ENCODE data around the gene SUPV3L1. TPM values are rescaled to one million over a fixed set of nuclear protein-coding genes. Genes with fewer than 3 reads are reported as not detected.
"Not testable (repeated sequence)": the region's sequence is repeated elsewhere in the genome, so short reads cannot be mapped to it uniquely, and the experiment has no call there.

Gene SUPV3L1
- total and polyA plus RNA-seq, 9 donors: 22.3 to 30.2 (median 25.0) TPM

DNA sequence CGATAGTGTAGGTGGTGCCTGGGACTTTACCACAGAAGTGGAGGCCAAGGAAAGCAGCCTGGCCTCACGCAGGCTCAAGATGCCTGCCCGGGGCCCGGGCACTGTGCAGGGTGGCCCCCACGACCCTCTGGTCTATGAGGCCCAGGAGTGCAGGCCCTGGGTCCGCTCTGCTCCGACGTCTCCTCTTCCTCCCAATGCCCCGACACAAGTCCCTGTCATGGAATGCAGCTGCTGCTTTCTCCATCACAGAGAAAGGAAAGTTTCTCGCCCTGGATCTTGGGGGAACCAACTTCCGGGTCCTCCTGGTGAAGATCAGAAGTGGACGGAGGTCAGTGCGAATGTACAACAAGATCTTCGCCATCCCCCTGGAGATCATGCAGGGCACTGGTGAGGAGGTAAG is 70.0 kb downstream of the SUPV3L1 start:
- no peak for DNase-seq
- H3K4me3 ChIP-seq (ENCODE audit: low read length): no peak overlapping the region

DNA sequence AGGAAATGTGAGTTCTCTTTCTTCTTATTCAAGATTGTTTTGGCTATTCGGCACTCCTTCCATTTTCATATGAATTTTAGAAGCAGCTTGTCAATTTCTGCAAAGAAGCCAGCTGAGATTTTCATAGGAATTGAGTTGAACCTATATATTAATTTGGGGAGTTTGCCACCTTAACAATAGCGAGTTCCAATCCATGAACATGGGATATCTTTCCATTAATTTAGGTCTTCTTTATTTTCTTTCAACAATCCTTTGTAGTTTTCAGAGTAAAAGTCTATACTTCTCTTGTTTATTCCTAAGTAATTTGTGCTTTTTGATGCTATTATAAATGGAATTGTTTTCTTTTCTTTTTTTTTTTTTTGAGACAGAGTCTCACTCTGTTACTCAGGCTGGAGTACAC is 71.4 kb downstream of the SUPV3L1 start:
- not testable (repeated sequence) for H3K4me1 ChIP-seq (ENCODE audit: control insufficient read depth, insufficient read depth, low read length); H3K36me3 ChIP-seq (ENCODE audit: control insufficient read depth, insufficient read depth, low read length); H3K9me3 ChIP-seq (replicated peaks; ENCODE audit: control insufficient read depth, low read depth, low read length); DNase-seq; H3K27ac ChIP-seq (ENCODE audit: low read length); H3K27me3 ChIP-seq (ENCODE audit: control insufficient read depth, insufficient read depth, low read length); H3K4me3 ChIP-seq (ENCODE audit: low read length)
- WGBS (ENCODE audit: insufficient coverage): no CpG with 5 or more reads among the region's 2 CpGs

More for the DNA sequence above, 70.0 kb downstream of the SUPV3L1 start:
- Histone ChIP-seq H3K4me1 (ENCODE audit: control insufficient read depth, insufficient read depth, low read length) (no peaks in the 10 kb centered on the region), H3K27ac (ENCODE audit: low read length) (no peak overlapping the region), H3K9me3 (replicated peaks; ENCODE audit: control insufficient read depth, low read depth, low read length) (no peaks in the 10 kb centered on the region), H3K36me3 (ENCODE audit: control insufficient read depth, insufficient read depth, low read length) (no peaks in the 10 kb centered on the region), H3K27me3 (ENCODE audit: control insufficient read depth, insufficient read depth, low read length) (no peaks in the 10 kb centered on the region)
- 94% methylated on average over 10 of the region's 14 CpGs for WGBS (ENCODE audit: insufficient coverage)

DNA sequence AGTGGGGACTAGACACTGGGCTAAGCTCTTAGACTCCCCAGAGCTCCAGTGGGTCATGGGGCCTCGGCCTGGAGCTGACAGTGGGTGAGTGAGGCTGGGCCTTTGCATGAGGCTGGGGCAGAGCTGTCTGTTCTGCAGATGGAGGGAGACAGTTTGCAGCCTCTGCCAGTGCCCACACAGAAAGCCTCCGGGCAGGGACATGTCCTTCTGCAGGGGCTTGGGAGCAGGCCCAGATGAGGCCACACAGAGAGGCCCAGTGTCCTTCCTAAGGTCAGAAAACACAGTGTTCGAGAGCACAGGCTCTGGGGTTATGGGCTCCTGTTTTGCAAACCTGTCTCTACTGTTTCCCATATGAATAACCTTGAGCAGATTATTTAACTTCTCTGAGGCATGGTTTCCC is 73.1 kb downstream of the SUPV3L1 start:
- 53% methylated on average over 2 of the region's 3 CpGs for WGBS (ENCODE audit: insufficient coverage)
- H3K27me3 ChIP-seq (ENCODE audit: control insufficient read depth, insufficient read depth, low read length): no peaks in the 10 kb centered on the region
- H3K36me3 ChIP-seq (ENCODE audit: control insufficient read depth, insufficient read depth, low read length): no peaks in the 10 kb centered on the region
- no peaks in the 10 kb centered on the region for H3K9me3 ChIP-seq (replicated peaks; ENCODE audit: control insufficient read depth, low read depth, low read length)
- no peak overlapping the region for H3K4me3 ChIP-seq (ENCODE audit: low read length)
- H3K4me1 ChIP-seq (ENCODE audit: control insufficient read depth, insufficient read depth, low read length): no peaks in the 10 kb centered on the region
- H3K27ac ChIP-seq (ENCODE audit: low read length): no peak overlapping the region
- no peak for DNase-seq

DNA sequence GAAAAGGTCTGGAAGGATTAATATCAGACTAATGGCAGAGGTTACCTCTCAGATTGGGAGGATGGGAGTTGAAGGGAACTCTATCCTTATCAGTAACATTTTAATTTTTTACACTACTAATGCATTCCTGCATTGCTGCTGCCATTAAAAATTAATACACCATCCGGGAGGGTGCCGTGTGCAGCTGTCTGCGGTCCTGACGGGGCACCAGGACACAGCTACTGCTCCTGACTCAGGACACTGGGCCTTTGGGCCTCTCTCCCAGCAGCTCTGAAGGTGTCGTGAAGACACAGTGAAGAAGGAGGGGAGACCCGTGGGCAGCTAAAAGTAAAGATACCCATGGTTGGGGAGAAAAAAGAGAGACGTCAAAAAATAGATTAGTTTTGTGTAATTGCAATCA is 74.8 kb downstream of the SUPV3L1 start:
- no peak for DNase-seq
- H3K27ac ChIP-seq (ENCODE audit: low read length): no peak overlapping the region
- no peaks in the 10 kb centered on the region for H3K9me3 ChIP-seq (replicated peaks; ENCODE audit: control insufficient read depth, low read depth, low read length)
- no peaks in the 10 kb centered on the region for H3K27me3 ChIP-seq (ENCODE audit: control insufficient read depth, insufficient read depth, low read length)
- WGBS (ENCODE audit: insufficient coverage): 100% methylated on average over 2 of the region's 7 CpGs
- H3K4me1 ChIP-seq (ENCODE audit: control insufficient read depth, insufficient read depth, low read length): no peaks in the 10 kb centered on the region
- no peaks in the 10 kb centered on the region for H3K36me3 ChIP-seq (ENCODE audit: control insufficient read depth, insufficient read depth, low read length)
- no peak overlapping the region for H3K4me3 ChIP-seq (ENCODE audit: low read length)

Other genes with a start within 250 kb of the SUPV3L1 start
- 35.9 TPM for gene DDX21, start 224.1 kb upstream of the SUPV3L1 start, total RNA-seq
- gene DDX21, start 224.1 kb upstream of the SUPV3L1 start, polyA plus RNA-seq (ENCODE audit: insufficient read depth in 1 of 8, insufficient read length in 8 of 8, low replicate concordance in 1 of 8): 10 to 100 TPM; 30.9 to 49.9 (median 41.8) TPM
- 20.1 TPM for gene KIFBP, start 191.4 kb upstream of the SUPV3L1 start, total RNA-seq
- gene KIFBP, start 191.4 kb upstream of the SUPV3L1 start, polyA plus RNA-seq (ENCODE audit: insufficient read depth in 1 of 8, insufficient read length in 8 of 8, low replicate concordance in 1 of 8): 10 to 100 TPM; 17.9 to 25.7 (median 21.9) TPM
- 22.1 TPM for gene SRGN, start 92.1 kb upstream of the SUPV3L1 start, total RNA-seq
- 10 to 100 TPM; 20.3 to 38.1 (median 24.3) TPM for gene SRGN, start 92.1 kb upstream of the SUPV3L1 start, polyA plus RNA-seq (ENCODE audit: insufficient read depth in 1 of 8, insufficient read length in 8 of 8, low replicate concordance in 1 of 8)
- gene VPS26A, start 56.1 kb upstream of the SUPV3L1 start, total RNA-seq: 20.3 TPM
- gene VPS26A, start 56.1 kb upstream of the SUPV3L1 start, polyA plus RNA-seq (ENCODE audit: insufficient read depth in 1 of 8, insufficient read length in 8 of 8, low replicate concordance in 1 of 8): 10 to 100 TPM; 34.4 to 51.2 (median 41.1) TPM
- gene HKDC1, start 40.1 kb downstream of the SUPV3L1 start, total RNA-seq: 0.04 TPM
- 1 to 10 TPM in 2 of 8 donors, under 1 TPM in 6; 0.08 to 3.4 (median 0.16) TPM for gene HKDC1, start 40.1 kb downstream of the SUPV3L1 start, polyA plus RNA-seq (ENCODE audit: insufficient read depth in 1 of 8, insufficient read length in 8 of 8, low replicate concordance in 1 of 8)
- gene HK1, start 98.3 kb downstream of the SUPV3L1 start, total RNA-seq: 19.7 TPM
- 10 to 100 TPM; 25.7 to 40.8 (median 31.1) TPM for gene HK1, start 98.3 kb downstream of the SUPV3L1 start, polyA plus RNA-seq (ENCODE audit: insufficient read depth in 1 of 8, insufficient read length in 8 of 8, low replicate concordance in 1 of 8)
- 0.13 TPM for gene TACR2, start 236.7 kb downstream of the SUPV3L1 start, total RNA-seq
- gene TACR2, start 236.7 kb downstream of the SUPV3L1 start, polyA plus RNA-seq (ENCODE audit: insufficient read depth in 1 of 8, insufficient read length in 8 of 8, low replicate concordance in 1 of 8): under 1 TPM; 0.16 to 0.54 (median 0.39) TPM